ENCODE data around the gene RC3H1.
"Not testable (repeated sequence)": the region's sequence is repeated elsewhere in the genome, so short reads cannot be mapped to it uniquely, and the experiment has no call there.

DNA sequence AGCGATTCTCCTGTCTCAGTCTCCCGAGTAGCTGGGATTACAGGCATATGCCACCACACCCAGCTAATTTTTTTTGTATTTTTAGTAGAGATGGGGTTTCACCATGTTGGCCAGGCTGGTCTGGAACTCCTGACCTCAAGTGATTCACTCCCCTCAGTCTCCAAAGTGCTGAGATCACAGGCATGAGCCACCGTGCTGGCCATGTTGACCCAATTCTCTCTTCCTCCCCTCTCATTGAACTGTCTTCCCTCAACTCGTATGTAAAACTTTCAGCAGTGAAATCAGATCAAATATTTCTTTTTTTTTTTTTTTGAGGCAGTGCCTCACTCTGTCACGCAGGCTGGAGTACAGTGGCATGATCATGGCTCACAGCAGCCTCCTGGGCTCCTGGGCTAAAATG, 20.4 kb upstream of the RC3H1 start:
- TF ChIP-seq, protein P1, sequence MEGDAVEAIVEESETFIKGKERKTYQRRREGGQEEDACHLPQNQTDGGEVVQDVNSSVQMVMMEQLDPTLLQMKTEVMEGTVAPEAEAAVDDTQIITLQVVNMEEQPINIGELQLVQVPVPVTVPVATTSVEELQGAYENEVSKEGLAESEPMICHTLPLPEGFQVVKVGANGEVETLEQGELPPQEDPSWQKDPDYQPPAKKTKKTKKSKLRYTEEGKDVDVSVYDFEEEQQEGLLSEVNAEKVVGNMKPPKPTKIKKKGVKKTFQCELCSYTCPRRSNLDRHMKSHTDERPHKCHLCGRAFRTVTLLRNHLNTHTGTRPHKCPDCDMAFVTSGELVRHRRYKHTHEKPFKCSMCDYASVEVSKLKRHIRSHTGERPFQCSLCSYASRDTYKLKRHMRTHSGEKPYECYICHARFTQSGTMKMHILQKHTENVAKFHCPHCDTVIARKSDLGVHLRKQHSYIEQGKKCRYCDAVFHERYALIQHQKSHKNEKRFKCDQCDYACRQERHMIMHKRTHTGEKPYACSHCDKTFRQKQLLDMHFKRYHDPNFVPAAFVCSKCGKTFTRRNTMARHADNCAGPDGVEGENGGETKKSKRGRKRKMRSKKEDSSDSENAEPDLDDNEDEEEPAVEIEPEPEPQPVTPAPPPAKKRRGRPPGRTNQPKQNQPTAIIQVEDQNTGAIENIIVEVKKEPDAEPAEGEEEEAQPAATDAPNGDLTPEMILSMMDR (IDR thresholded peaks at IDR 0.05): not testable (repeated sequence)
- not testable (repeated sequence) for TF ChIP-seq POLR2A (IDR thresholded peaks at IDR 0.05)

Measured in Peyer's patch (tissue), 4 donors.